A375 (cell line): ENCODE results near the gene HOXC4. TPM values are rescaled to one million over a fixed set of nuclear protein-coding genes. Genes with fewer than 3 reads are reported as not detected.

Experiments
- small RNA-seq: library from RNA; depleted of rRNA; stranded (forward); fragments of <200 nt; gene quantifications from one replicate; pipeline ENCODE3, GENCODE V24; 2014
- total RNA-seq: library from RNA; depleted of rRNA; stranded (reverse); fragments of >200 nt; shearing (Covaris generic); gene quantifications from 2 replicates; pipeline ENCODE4 v1.2.3, GENCODE V29; 2014; rRNA removed

HOXC4 gene
- 2.3 and 4.3 TPM in 2 replicates for total RNA-seq

DNA sequence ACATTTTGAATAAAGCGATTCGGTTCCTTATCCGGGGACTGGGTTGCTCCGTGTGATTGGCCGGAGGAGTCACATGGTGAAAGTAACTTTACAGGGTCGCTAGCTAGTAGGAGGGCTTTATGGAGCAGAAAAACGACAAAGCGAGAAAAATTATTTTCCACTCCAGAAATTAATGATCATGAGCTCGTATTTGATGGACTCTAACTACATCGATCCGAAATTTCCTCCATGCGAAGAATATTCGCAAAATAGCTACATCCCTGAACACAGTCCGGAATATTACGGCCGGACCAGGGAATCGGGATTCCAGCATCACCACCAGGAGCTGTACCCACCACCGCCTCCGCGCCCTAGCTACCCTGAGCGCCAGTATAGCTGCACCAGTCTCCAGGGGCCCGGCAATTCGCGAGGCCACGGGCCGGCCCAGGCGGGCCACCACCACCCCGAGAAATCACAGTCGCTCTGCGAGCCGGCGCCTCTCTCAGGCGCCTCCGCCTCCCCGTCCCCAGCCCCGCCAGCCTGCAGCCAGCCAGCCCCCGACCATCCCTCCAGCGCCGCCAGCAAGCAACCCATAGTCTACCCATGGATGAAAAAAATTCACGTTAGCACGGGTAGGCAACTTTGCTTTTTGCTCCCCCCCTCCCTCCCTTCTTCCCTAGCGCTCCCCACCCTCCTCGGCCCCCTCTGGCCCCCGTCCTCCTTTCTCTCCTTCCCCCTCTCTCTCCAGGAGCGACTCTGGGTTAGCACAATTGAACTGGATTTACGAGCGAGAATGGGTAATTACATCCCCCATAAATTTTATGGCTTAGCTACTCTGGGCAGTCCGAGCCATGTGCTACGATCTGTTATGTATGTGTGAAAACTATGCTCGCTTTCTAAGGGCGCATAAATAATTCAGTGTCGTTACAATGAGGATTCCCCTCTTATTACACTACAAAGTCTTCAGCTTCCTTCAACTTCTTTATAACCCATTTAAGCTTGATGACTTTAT is at the start of gene HOXC4:
HOXC4 (plus strand) TSS at position 85 of the 991 bp plus-strand sequence; CDS start at position 173, 88 bp downstream.

DNA sequence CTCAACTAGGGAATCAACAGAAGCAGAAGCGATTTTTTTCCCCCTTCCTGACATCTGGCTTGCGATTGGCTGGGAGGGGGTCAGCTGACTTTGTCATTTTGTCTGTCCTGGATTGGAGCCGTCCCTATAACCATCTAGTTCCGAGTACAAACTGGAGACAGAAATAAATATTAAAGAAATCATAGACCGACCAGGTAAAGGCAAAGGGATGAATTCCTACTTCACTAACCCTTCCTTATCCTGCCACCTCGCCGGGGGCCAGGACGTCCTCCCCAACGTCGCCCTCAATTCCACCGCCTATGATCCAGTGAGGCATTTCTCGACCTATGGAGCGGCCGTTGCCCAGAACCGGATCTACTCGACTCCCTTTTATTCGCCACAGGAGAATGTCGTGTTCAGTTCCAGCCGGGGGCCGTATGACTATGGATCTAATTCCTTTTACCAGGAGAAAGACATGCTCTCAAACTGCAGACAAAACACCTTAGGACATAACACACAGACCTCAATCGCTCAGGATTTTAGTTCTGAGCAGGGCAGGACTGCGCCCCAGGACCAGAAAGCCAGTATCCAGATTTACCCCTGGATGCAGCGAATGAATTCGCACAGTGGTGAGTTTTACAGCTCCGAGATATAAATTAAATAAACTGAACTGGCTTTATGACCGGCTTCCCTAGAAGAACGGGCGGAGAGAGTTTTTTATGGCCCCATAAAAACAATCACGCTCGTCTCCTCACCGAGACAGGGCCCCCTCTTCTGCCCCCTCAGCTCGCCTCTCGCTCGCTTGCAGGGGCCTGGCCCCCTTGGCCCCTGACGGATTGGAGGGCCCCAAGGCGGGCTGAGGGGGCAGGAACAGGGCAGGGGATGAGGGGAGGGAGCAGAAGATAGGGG is 25.1 kb upstream of the HOXC4 start, which contains the start of gene HOXC6:
HOXC6 (plus strand) TSS at position 127 of the 888 bp plus-strand sequence; CDS start at position 209, 82 bp downstream.

DNA sequence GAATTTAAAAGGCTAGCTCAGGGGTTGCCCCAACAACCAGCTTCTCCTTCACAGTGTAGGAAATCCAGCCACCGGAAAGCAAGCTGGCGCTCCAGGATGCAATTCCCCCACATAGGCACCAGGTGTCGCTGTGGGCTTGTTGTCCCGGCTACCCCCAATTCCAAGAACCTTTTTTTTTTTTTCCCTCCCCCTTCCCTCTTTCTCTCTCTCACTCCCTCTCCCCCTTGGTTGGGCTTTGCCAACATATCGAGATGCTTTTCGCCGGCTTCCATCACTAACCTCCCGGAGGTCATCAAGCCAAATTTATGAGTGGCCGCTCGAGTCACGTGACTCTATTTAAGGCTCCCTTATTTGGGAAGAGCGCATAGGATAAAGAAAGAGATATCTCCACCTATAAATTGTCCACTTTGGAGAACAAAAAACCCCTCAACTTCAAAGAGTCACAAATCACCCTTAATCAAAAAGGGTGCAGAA is 21.0 kb upstream of the HOXC4 start, which contains the start of gene HOXC5:
HOXC5 (plus strand) TSS at position 424 of the 474 bp plus-strand sequence. CDS start 73 bp downstream, outside the sequence.

Small RNA genes within 50 kb of the gene (small RNA-seq; reads per million reads assigned to genes)
- gene HOXC5 (not detected), gene MIR615 (1.0 reads per million, percentile 55 among the genes with 10 or more reads in this experiment), gene RF00019 (not detected)

Other genes with a start within 250 kb of the HOXC4 start
- 5.1 and 6.0 TPM in 2 replicates for gene HOXC13, start 115.0 kb upstream of the HOXC4 start, total RNA-seq
- gene HOXC12, start 98.9 kb upstream of the HOXC4 start, total RNA-seq, result 2.6 and 2.8 TPM in 2 replicates
- 3.2 and 4.2 TPM in 2 replicates for gene HOXC11, start 80.7 kb upstream of the HOXC4 start, total RNA-seq
- 0.50 and 1.7 TPM in 2 replicates for gene HOTAIR, start 78.9 kb upstream of the HOXC4 start, total RNA-seq
- 13.2 and 15.5 TPM in 2 replicates for gene HOXC10, start 68.7 kb upstream of the HOXC4 start, total RNA-seq
- gene HOXC9, start 53.7 kb upstream of the HOXC4 start, total RNA-seq, result 8.4 and 11.2 TPM in 2 replicates
- gene HOXC8, start 44.9 kb upstream of the HOXC4 start, total RNA-seq, result 3.8 and 4.5 TPM in 2 replicates
- gene HOXC6, start 25.4 kb upstream of the HOXC4 start, total RNA-seq, result 2.7 and 3.7 TPM in 2 replicates
- gene HOXC5, start 20.8 kb upstream of the HOXC4 start, total RNA-seq, result 0.19 and 0.58 TPM in 2 replicates
- gene SMUG1, start 135.2 kb downstream of the HOXC4 start, total RNA-seq, result 85.1 and 86.0 TPM in 2 replicates
- 41.9 and 47.0 TPM in 2 replicates for gene CBX5, start 226.3 kb downstream of the HOXC4 start, total RNA-seq
- 908 and 1,020 TPM in 2 replicates for gene HNRNPA1, start 226.9 kb downstream of the HOXC4 start, total RNA-seq
- gene NFE2, start 247.2 kb downstream of the HOXC4 start, total RNA-seq, result 1.8 and 2.5 TPM in 2 replicates